Measurements from ENCODE around the gene INPP5E.

INPP5E gene

GRCh38 chr9:136438548-136439480 lies 831 bp downstream of the INPP5E start:
- no peak for TF ChIP-seq CTCF (IDR thresholded peaks at IDR 0.05; ENCODE audit: low read depth, low read length)
- peak; percentile 21 to 38 for DNase-seq (ENCODE audit: low read depth in 2 of 2)
- H3K4me3 ChIP-seq (replicated peaks in 1 of 2; ENCODE audit: low read depth in 2 of 2, low read length in 2 of 2) = peak overlapping the region; percentile 74 to 76

GRCh38 chr9:136437839-136438547 lies 1.7 kb downstream of the INPP5E start:
- peak overlapping the region; percentile 74 to 76 for H3K4me3 ChIP-seq (replicated peaks in 1 of 2; ENCODE audit: low read depth in 2 of 2, low read length in 2 of 2)
- no peak for TF ChIP-seq CTCF (IDR thresholded peaks at IDR 0.05; ENCODE audit: low read depth, low read length)
- DNase-seq (ENCODE audit: low read depth in 2 of 2) = peak; percentile 31 to 44

- no peak for TF ChIP-seq CTCF (IDR thresholded peaks at IDR 0.05; ENCODE audit: low read depth, low read length)
- peak overlapping the region; percentile 74 to 76 for H3K4me3 ChIP-seq (replicated peaks in 1 of 2; ENCODE audit: low read depth in 2 of 2, low read length in 2 of 2)
Measured at GRCh38 chr9:136437430-136437829, 2.2 kb downstream of the INPP5E start.

GRCh38 chr9:136436055-136436634 lies 3.5 kb downstream of the INPP5E start:
- no peak overlapping the region for H3K4me3 ChIP-seq (replicated peaks in 1 of 2; ENCODE audit: low read depth in 2 of 2, low read length in 2 of 2)
- TF ChIP-seq CTCF (IDR thresholded peaks at IDR 0.05; ENCODE audit: low read depth, low read length) = no peak
- no peak for DNase-seq (ENCODE audit: low read depth in 2 of 2)

More at GRCh38 chr9:136437430-136437829, 2.2 kb downstream of the INPP5E start:
- DNase-seq (ENCODE audit: low read depth in 2 of 2) = peak; percentile 53 to 69

GRCh38 chr9:136434580-136435169 lies 5.0 kb downstream of the INPP5E start:
- TF ChIP-seq CTCF (IDR thresholded peaks at IDR 0.05; ENCODE audit: low read depth, low read length) = no peak
- DNase-seq (ENCODE audit: low read depth in 2 of 2) = no peak
- H3K4me3 ChIP-seq (replicated peaks in 1 of 2; ENCODE audit: low read depth in 2 of 2, low read length in 2 of 2) = no peak overlapping the region

- no peak for TF ChIP-seq CTCF (IDR thresholded peaks at IDR 0.05; ENCODE audit: low read depth, low read length)
- no peak for DNase-seq (ENCODE audit: low read depth in 2 of 2)
- H3K4me3 ChIP-seq (replicated peaks in 1 of 2; ENCODE audit: low read depth in 2 of 2, low read length in 2 of 2) = no peak overlapping the region
Measured at GRCh38 chr9:136433849-136434579, 5.6 kb downstream of the INPP5E start.

All from cardiac fibroblast (primary cell).